ENCODE data around the gene RPL35A. TPM values are rescaled to one million over a fixed set of nuclear protein-coding genes. Genes with fewer than 3 reads are reported as not detected.
A peak's percentile ranks its signal among the peaks of the same experiment; 100 is the strongest.

Gene RPL35A
- total and polyA plus RNA-seq, 9 of the 15 experiments (the other 6 are each of a cell fraction or from before 2014, with no cell fraction given) = 1,475 to 2,942 (median 2,367) TPM

- peak overlapping the region; percentile 97 for H2AFZ ChIP-seq (ENCODE audit: low read depth, low read length)
- H3K27ac ChIP-seq (ENCODE audit: extremely low read depth, low read depth, low read length) = peak overlapping the region; percentile 98
- peak overlapping the region; percentile 88 to 99; a peak in 3 of 4 replicates for H3K9ac ChIP-seq (ENCODE audit: insufficient read depth in 1 of 2, low read depth in 2 of 2, low read length in 2 of 2)
- H3K4me1 ChIP-seq (replicated peaks in 1 of 2; ENCODE audit: control insufficient read depth in 2 of 2, insufficient read depth in 2 of 2, low read length in 2 of 2) = peaks cover 18 to 22% of the 10 kb centered on the region in 2 experiments; a peak in 4 of 5 replicates
- BruUV-seq (replicated peaks) = TSS peak; percentile 88
- DNase-seq (ENCODE audit: extremely low read depth in 1 of 4, low spot score in 3 of 4) (peak in 1 of 4 experiments; percentile 27), FAIRE-seq (no peak), ATAC-seq (no peak)
- in situ Hi-C loops (cut with MboI) (no loop called here), intact Hi-C loops (cut with micrococcal nuclease) (no loop called here)
- no peaks in the 10 kb centered on the region for H3K27me3 ChIP-seq (ENCODE audit: control insufficient read depth in 2 of 2, insufficient read depth in 2 of 2, low read length in 2 of 2)
- peaks cover 11% of the 10 kb centered on the region; the same call in 1 of the 2 replicates for H4K20me1 ChIP-seq (replicated peaks; ENCODE audit: control insufficient read depth, insufficient read depth, low read length)
- H3K79me2 ChIP-seq (ENCODE audit: control insufficient read depth, insufficient read depth, low read length) = peaks cover 44% of the 10 kb centered on the region
- no peaks in the 10 kb centered on the region for H3K9me3 ChIP-seq (replicated peaks; ENCODE audit: control insufficient read depth, insufficient read depth, low read depth, low read length)
- ChIA-PET POLR2A (interaction anchor here (0.6 to 3.1 kb wide), 8 partner anchors 10 to 131 kb away, joined by 3 to 16 read pairs (median 5); a partner anchor contains a TSS), CTCF (ENCODE audit: low intra/inter-chr PET ratio) (no interaction called here)
- H3K4me3 ChIP-seq = peak overlapping the region; percentile 86
- H3K36me3 ChIP-seq (ENCODE audit: control insufficient read depth, insufficient read depth, low read length) = peaks cover 40% of the 10 kb centered on the region
- no peaks in the 10 kb centered on the region for H3K9me1 ChIP-seq (ENCODE audit: control insufficient read depth, insufficient read depth, low read length)
- WGBS (ENCODE audit: insufficient coverage, low coverage, missing lambda C conversion rate) = 3% methylated on average over 17 of the region's 17 CpGs
- peak overlapping the region; percentile 98 for H3K4me2 ChIP-seq (ENCODE audit: insufficient read depth, low read length)
- no peak for TF ChIP-seq CREB1 (IDR thresholded peaks at IDR 0.05)
- peak; percentile 13; the same call in 1 of the 2 replicates for TF ChIP-seq CREB1 (CRISPR knock-in tag; IDR thresholded peaks at IDR 0.05)
- 0 out of 2 replicates have a peak, but pooled peaks have one; percentile 49 for TF ChIP-seq LCOR (CRISPR knock-in tag; IDR thresholded peaks at IDR 0.05)
- TF ChIP-seq LEF1 (IDR thresholded peaks at IDR 0.05) = 0 out of 2 replicates have a peak, but pooled peaks have one; percentile 19
- TF ChIP-seq ZBTB11 (CRISPR knock-in tag; IDR thresholded peaks at IDR 0.05) = peak in 1 of 3 experiments; percentile 45; a peak in 1 of 6 replicates
- peak; percentile 48 for TF ChIP-seq NFE2 (IDR thresholded peaks at IDR 0.05; ENCODE audit: low read depth)
- TF ChIP-seq RERE (CRISPR knock-in tag; IDR thresholded peaks at IDR 0.05; ENCODE audit: borderline replicate concordance) = 0 out of 2 replicates have a peak, but pooled peaks have one; percentile 34
- TF ChIP-seq ZNF316 (IDR thresholded peaks at IDR 0.05) = peak; percentile 19; the same call in 1 of the 2 replicates
- TF ChIP-seq KDM1A (IDR thresholded peaks at IDR 0.05) = peak in 1 of 2 experiments; percentile 12; a peak in 1 of 4 replicates
- TF ChIP-seq NCOA2 (IDR thresholded peaks at IDR 0.05; ENCODE audit: partially characterized antibody in 2 of 2) = no peak
- peak; percentile 82 for TF ChIP-seq ADNP (tag; IDR thresholded peaks at IDR 0.05)
- peak; percentile 51 for TF ChIP-seq CHD4 (IDR thresholded peaks at IDR 0.05; ENCODE audit: insufficient read depth, insufficient replicate concordance, low read depth, low read length, poor library complexity, severe bottlenecking)
These were observed 706 bp upstream of the RPL35A start for GRCh38 chr3:197949191-197949777.

All from K562 (cell line).